Hepatocyte (in vitro differentiated cells): ENCODE results near the gene HRH3.

ENCODE experiments used
- CTCF ChIP-seq: fragments of 200-600 bp; sonication (generic); IDR thresholded peaks from 2 replicates; pipeline ENCODE4 v1.5.1; 2016; ENCODE audit warnings: antibody characterized with exemption, mild to moderate bottlenecking; ENCODE audit not compliant: poor library complexity
- EZH2phosphoT487 ChIP-seq: fragments of 200-600 bp; sonication (generic); IDR thresholded peaks from one replicate; pipeline ENCODE4 v1.6.1; 2018; ENCODE audit warnings: antibody characterized with exemption, mild to moderate bottlenecking, low read depth, moderate library complexity; ENCODE audit not compliant: unreplicated experiment, severe bottlenecking

DNA sequence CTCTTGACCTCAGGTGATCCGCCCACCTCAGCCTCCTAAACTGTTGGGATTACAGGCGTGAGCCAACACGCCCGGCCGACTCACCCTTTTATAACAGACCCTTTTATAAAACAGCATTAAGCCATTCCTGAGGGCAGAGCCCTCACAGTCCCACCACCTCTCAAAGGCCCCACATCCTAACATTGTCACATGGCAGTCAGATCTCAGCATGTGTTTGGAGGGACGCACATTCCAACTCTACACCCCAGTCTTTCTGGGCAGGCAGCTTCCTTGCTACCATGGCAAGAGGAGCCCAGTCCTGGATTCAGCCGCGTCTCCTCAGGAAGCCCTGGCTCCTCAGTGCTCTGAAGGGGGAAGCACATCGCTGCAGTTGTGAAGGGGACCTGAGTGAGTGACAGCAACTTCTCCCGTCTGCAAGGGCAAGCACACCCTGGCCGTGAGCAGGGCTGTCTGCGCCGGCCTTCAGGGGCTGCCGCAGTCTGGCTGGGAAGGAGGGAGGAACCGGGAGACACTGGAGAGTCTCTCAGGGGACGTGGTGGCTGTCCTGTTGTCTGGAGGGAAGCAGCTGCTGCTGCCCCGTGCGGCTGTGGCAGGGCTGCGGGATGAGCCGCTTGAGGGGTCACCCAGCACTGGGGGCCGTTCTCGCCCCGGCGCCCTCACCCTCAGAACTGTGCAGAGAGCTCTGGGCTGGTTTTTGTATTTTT, 34.1 kb upstream of the HRH3 start:
- TF ChIP-seq CTCF = no peak
- TF ChIP-seq EZH2phosphoT487 = no peak
